Measurements from ENCODE around the gene ZFPL1. TPM values are rescaled to one million over a fixed set of nuclear protein-coding genes. Genes with fewer than 3 reads are reported as not detected.
A peak's percentile ranks its signal among the peaks of the same experiment; 100 is the strongest.

The ZFPL1 gene
- total and polyA plus RNA-seq, 9 of the 15 experiments (the other 6 are each of a cell fraction or from before 2014, with no cell fraction given) = 3.7 to 37.5 (median 22.7) TPM

- TF ChIP-seq, protein P1, sequence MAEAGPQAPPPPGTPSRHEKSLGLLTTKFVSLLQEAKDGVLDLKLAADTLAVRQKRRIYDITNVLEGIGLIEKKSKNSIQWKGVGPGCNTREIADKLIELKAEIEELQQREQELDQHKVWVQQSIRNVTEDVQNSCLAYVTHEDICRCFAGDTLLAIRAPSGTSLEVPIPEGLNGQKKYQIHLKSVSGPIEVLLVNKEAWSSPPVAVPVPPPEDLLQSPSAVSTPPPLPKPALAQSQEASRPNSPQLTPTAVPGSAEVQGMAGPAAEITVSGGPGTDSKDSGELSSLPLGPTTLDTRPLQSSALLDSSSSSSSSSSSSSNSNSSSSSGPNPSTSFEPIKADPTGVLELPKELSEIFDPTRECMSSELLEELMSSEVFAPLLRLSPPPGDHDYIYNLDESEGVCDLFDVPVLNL (CRISPR knock-in tag; IDR thresholded peaks at IDR 0.05; ENCODE audit: low read depth) = no peak
- TF ChIP-seq ZNF586 (CRISPR knock-in tag; conservative IDR thresholded peaks at IDR 0.05) (no peak), FOXM1 (IDR thresholded peaks at IDR 0.05; ENCODE audit: low read depth) (no peak), FOXM1 (CRISPR knock-in tag; IDR thresholded peaks at IDR 0.05; ENCODE audit: low read depth) (0 out of 2 replicates have a peak, but pooled peaks have one; percentile 8), HDAC6 (IDR thresholded peaks at IDR 0.05; ENCODE audit: low read depth, low read length) (no peak), ARID4B (CRISPR knock-in tag; IDR thresholded peaks at IDR 0.05) (peak; percentile 50; the same call in 1 of the 2 replicates), ZNF280A (IDR thresholded peaks at IDR 0.05; ENCODE audit: low read depth, partially characterized antibody) (no peak), TARDBP (IDR thresholded peaks at IDR 0.05) (no peak), FOXP1 (CRISPR knock-in tag; IDR thresholded peaks at IDR 0.05) (peak; percentile 80; the same call in 1 of the 2 replicates), CREM (IDR thresholded peaks at IDR 0.05; ENCODE audit: low read depth) (no peak), BRD9 (IDR thresholded peaks at IDR 0.05; ENCODE audit: low read depth, partially characterized antibody) (peak; percentile 76), AFF4 (CRISPR knock-in tag; IDR thresholded peaks at IDR 0.05) (peak; percentile 2; the same call in 1 of the 2 replicates)
Observed at GRCh38 chr11:65121447-65121864, 37.4 kb downstream of the ZFPL1 start (continued).

Measured in K562 (cell line).